Natural killer cell (primary cell): ENCODE data around the gene CRYBA4. TPM values are rescaled to one million over a fixed set of nuclear protein-coding genes. Genes with fewer than 3 reads are reported as not detected.
A peak's percentile ranks its signal among the peaks of the same experiment; 100 is the strongest.

Experiments
- ATAC-seq, 3 donors: fragments of 150-1000 bp in 2 of 3; fragments of 200-7000 bp in 1 of 3; cut with Tn5 transposase; 1 replicate in 1 of 3; 2 replicates in 2 of 3; pipeline ENCODE4 v1.10.0; 2021; ENCODE audit warnings: mild to moderate bottlenecking in 2 of 3, moderate library complexity in 2 of 3
- DNase-seq, 2 donors: peaks; one replicate each; pipeline versions ENCODE4 v3.0.0 to v3.0.0-alpha.2; 2013 to 2021; ENCODE audit warnings: mixed read lengths in 1 of 2
- H3K27ac ChIP-seq: one replicate; pipeline ENCODE4 v1.5.1; 2013; ENCODE audit warnings: mild to moderate bottlenecking, low read length
- H3K27me3 ChIP-seq: one replicate; pipeline ENCODE4 v1.6.1; 2013; ENCODE audit warnings: low read length; ENCODE audit not compliant: control insufficient read depth, insufficient read depth
- H3K36me3 ChIP-seq: one replicate; pipeline ENCODE4 v1.6.1; 2013; ENCODE audit warnings: low read length; ENCODE audit not compliant: control insufficient read depth, insufficient read depth
- H3K4me1 ChIP-seq: one replicate; pipeline ENCODE4 v1.6.1; 2013; ENCODE audit warnings: low read length; ENCODE audit not compliant: control insufficient read depth, insufficient read depth
- H3K4me3 ChIP-seq: one replicate; pipeline ENCODE4 v1.5.1; 2013; ENCODE audit warnings: low read length
- H3K9me3 ChIP-seq: one replicate; pipeline ENCODE4 v1.6.1; 2013; ENCODE audit warnings: low read length; ENCODE audit not compliant: control insufficient read depth, insufficient read depth
- H3K27ac Mint-ChIP-seq, 2 donors: one replicate each; pipeline ENCODE4 v1.8.0; 2022; ENCODE audit warnings: mild to moderate bottlenecking in 2 of 2, mixed read lengths in 2 of 2, moderate library complexity in 1 of 2
- H3K27me3 Mint-ChIP-seq, 2 donors: one replicate each; pipeline ENCODE4 v1.8.0; 2022; ENCODE audit warnings: low read depth in 2 of 2, mixed read lengths in 2 of 2
- H3K36me3 Mint-ChIP-seq: one replicate; pipeline ENCODE4 v1.8.0; 2022; ENCODE audit warnings: mixed read lengths
- H3K4me1 Mint-ChIP-seq, 2 donors: one replicate each; pipeline ENCODE4 v1.8.0; 2022; ENCODE audit warnings: mixed read lengths in 2 of 2
- H3K4me3 Mint-ChIP-seq: one replicate; pipeline ENCODE4 v1.8.0; 2022; ENCODE audit warnings: mild to moderate bottlenecking, moderate library complexity, mixed read lengths
- H3K9me3 Mint-ChIP-seq, 2 donors: one replicate each; pipeline ENCODE4 v1.8.0; 2022; ENCODE audit warnings: mixed read lengths in 2 of 2
- CTCF ChIP-seq: fragments of 200-600 bp; IDR thresholded peaks from one replicate; pipeline ENCODE4 v1.8.0; 2022; ENCODE audit warnings: antibody characterized with exemption
- WGBS: methylation state at CpG from one replicate; pipeline ENCODE4 v1.1.7; 2013; ENCODE audit warnings: missing lambda C conversion rate; ENCODE audit not compliant: insufficient coverage; 5-methylcytosine and 5-hydroxymethylcytosine counted together
- intact Hi-C: fragments of 100-400 bp; cut with micrococcal nuclease; formaldehyde crosslinking; loops from one replicate; pipeline ENCODE4 v1.14.2; 2022
- total RNA-seq, 4 donors: library from RNA; stranded (reverse); fragments of 120-200 nt in 1 of 4; gene quantifications; one replicate each; pipeline versions ENCODE4 v1.2.3 to v1.2.4, GENCODE V29; 2013 to 2022

Gene CRYBA4
- total RNA-seq, 3 donors from 2014 or later (not counting 1 experiment from before 2014, with no cell fraction given): 0.59 TPM; not detected in 2

- peaks cover 78 to 86% of the 10 kb centered on the region in 2 donors for H3K4me1 Mint-ChIP-seq
- Histone ChIP-seq H3K27me3 (no peaks in the 10 kb centered on the region), H3K36me3 (peaks cover 20% of the 10 kb centered on the region), H3K9me3 (no peaks in the 10 kb centered on the region), H3K4me1 (peaks cover 83% of the 10 kb centered on the region), H3K27ac (peak overlapping the region; percentile 11), H3K4me3 (no peak overlapping the region)
- intact Hi-C loops: no loop called here
- no peak for TF ChIP-seq CTCF
- no peaks in the 10 kb centered on the region for H3K9me3 Mint-ChIP-seq
- peak overlapping the region; percentile 92 to 94 for H3K27ac Mint-ChIP-seq
- peak overlapping the region; percentile 82 for H3K4me3 Mint-ChIP-seq
- ATAC-seq (no peak), DNase-seq (no peak)
- WGBS: 98% methylated on average over 3 of the region's 4 CpGs
- H3K27me3 Mint-ChIP-seq: no peaks in the 10 kb centered on the region
- no peaks in the 10 kb centered on the region for H3K36me3 Mint-ChIP-seq
Measured at GRCh38 chr22:26584010-26584409, 37.8 kb upstream of the CRYBA4 start.

GRCh38 chr22:26585104-26585790 lies 36.5 kb upstream of the CRYBA4 start:
- peaks cover 67 to 76% of the 10 kb centered on the region in 2 donors for H3K4me1 Mint-ChIP-seq
- no peaks in the 10 kb centered on the region for H3K27me3 Mint-ChIP-seq
- Histone ChIP-seq H3K27ac (peak overlapping the region; percentile 15), H3K4me3 (no peak overlapping the region), H3K9me3 (no peaks in the 10 kb centered on the region), H3K27me3 (no peaks in the 10 kb centered on the region), H3K4me1 (peaks cover 73% of the 10 kb centered on the region), H3K36me3 (peaks cover 20% of the 10 kb centered on the region)
- 44% methylated on average over 11 of the region's 11 CpGs for WGBS
- TF ChIP-seq CTCF: no peak
- no peak for ATAC-seq
- DNase-seq: no peak
- no peaks in the 10 kb centered on the region for H3K9me3 Mint-ChIP-seq
- no peaks in the 10 kb centered on the region for H3K36me3 Mint-ChIP-seq
- intact Hi-C loops: loop anchor here (5.0 kb wide), 1 partner anchor 38 kb away; no protein-coding TSS in a partner anchor
- H3K4me3 Mint-ChIP-seq: peak overlapping the region; percentile 82
- H3K27ac Mint-ChIP-seq: peak overlapping the region; percentile 92 to 94

- ATAC-seq: peak; percentile 22 to 38 (median 33)
- intact Hi-C loops: loop anchor here (2.0 to 5.0 kb wide), 2 partner anchors 16 to 39 kb away; no protein-coding TSS in a partner anchor
- TF ChIP-seq CTCF: no peak
- H3K27me3 Mint-ChIP-seq: no peaks in the 10 kb centered on the region
- H3K9me3 Mint-ChIP-seq: no peaks in the 10 kb centered on the region
- Histone ChIP-seq H3K4me3 (no peak overlapping the region), H3K27ac (peak overlapping the region; percentile 42), H3K27me3 (no peaks in the 10 kb centered on the region), H3K36me3 (peaks cover 13% of the 10 kb centered on the region), H3K9me3 (no peaks in the 10 kb centered on the region), H3K4me1 (peaks cover 75% of the 10 kb centered on the region)
- H3K4me3 Mint-ChIP-seq: peak overlapping the region; percentile 87
- no peaks in the 10 kb centered on the region for H3K36me3 Mint-ChIP-seq
- WGBS: 32% methylated on average over 10 of the region's 11 CpGs
- DNase-seq: peak in 1 of 2 donors; percentile 59
- H3K4me1 Mint-ChIP-seq: peaks cover 60 to 69% of the 10 kb centered on the region in 2 donors
- peak overlapping the region; percentile 92 to 94 for H3K27ac Mint-ChIP-seq
Measured at GRCh38 chr22:26586556-26587325, 35.0 kb upstream of the CRYBA4 start.
